Calu3 (cell line): ENCODE results near the gene CAPN15. TPM values are rescaled to one million over a fixed set of nuclear protein-coding genes. Genes with fewer than 3 reads are reported as not detected.

Experiments used
- BruUV-seq: library from RNA; stranded (reverse); fragments of 400-500 nt; replicated peaks from 2 replicates; lab custom pipeline; 2021; lab: Mats Ljungman, UMichigan
- CTCF ChIA-PET: fragments of 300-600 bp; sonication (Branson Sonifier 250); formaldehyde crosslinking; loops from one replicate; lab custom pipeline; 2022; ENCODE audit warnings: antibody characterized with exemption; lab: Charles Lee
- DNase-seq: peaks from one replicate; pipeline ENCODE4 v3.0.0; 2022
- H3K27ac Mint-ChIP-seq: one replicate; pipeline ENCODE4 v1.8.0; 2022; ENCODE audit warnings: mixed read lengths; ENCODE audit not compliant: unreplicated experiment
- H3K27me3 Mint-ChIP-seq: one replicate; pipeline ENCODE4 v1.8.0; 2022; ENCODE audit warnings: mixed read lengths; ENCODE audit not compliant: unreplicated experiment
- H3K36me3 Mint-ChIP-seq: one replicate; pipeline ENCODE4 v1.8.0; 2022; ENCODE audit warnings: mild to moderate bottlenecking, moderate library complexity, mixed read lengths; ENCODE audit not compliant: insufficient read depth, unreplicated experiment
- H3K4me1 Mint-ChIP-seq: one replicate; pipeline ENCODE4 v1.8.0; 2022; ENCODE audit warnings: mild to moderate bottlenecking, low read depth, mixed read lengths; ENCODE audit not compliant: unreplicated experiment
- H3K4me3 Mint-ChIP-seq: one replicate; pipeline ENCODE4 v1.8.0; 2022; ENCODE audit warnings: mild to moderate bottlenecking, low read depth, moderate library complexity, mixed read lengths; ENCODE audit not compliant: unreplicated experiment
- H3K9me3 Mint-ChIP-seq: one replicate; pipeline ENCODE4 v1.8.0; 2022; ENCODE audit warnings: low read depth, mixed read lengths; ENCODE audit not compliant: unreplicated experiment
- CTCF ChIP-seq: fragments of 200-600 bp; IDR thresholded peaks from one replicate; pipeline ENCODE4 v1.8.0; 2022; ENCODE audit warnings: antibody characterized with exemption; ENCODE audit not compliant: unreplicated experiment
- intact Hi-C: fragments of 100-400 bp; cut with micrococcal nuclease; formaldehyde crosslinking; loops from one replicate; pipeline ENCODE4 v1.10.0; 2022; ENCODE audit not compliant: unreplicated experiment
- total RNA-seq: library from RNA; stranded (reverse); gene quantifications from 2 replicates; pipeline ENCODE4 v1.2.3, GENCODE V29; 2022

CAPN15 gene
- total RNA-seq, 1 experiment from 2014 or later: 108 TPM

DNA sequence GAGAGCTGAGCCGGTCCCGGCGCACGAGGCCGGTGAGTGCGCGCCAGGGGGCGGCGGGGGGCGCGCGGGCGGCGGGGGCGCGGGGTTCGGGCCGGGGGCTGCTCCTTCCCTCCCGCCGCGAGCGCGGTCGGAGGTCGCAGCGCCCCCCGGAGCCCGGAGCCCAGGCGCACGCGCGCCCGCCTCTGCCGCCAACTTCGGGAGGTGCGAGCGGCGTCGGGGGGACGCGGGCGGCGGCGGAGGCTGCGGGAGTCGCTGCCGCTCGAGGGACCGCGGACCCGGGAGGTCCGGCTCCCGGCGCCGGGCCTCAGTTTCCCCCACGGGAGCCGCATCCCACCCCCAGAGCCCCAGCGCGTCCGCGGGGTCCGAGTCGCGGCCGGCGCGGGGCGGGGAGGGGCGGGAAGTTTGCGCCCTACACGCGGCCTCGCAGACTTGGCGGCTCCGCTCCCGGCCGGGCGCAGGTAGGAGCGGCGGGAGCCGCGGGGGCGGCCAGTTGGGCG lies 32.7 kb downstream of the CAPN15 start, which contains the start of gene PRR35:
Gene PRR35 (plus strand): TSS at position 191 of the 497 bp plus-strand sequence. CDS start 2,901 bp downstream, outside the sequence.
- BruUV-seq: no TSS peak

GRCh38 chr16:560701-561412 lies 33.3 kb downstream of the CAPN15 start:
- H3K4me3 Mint-ChIP-seq: no peak overlapping the region
- no peaks in the 10 kb centered on the region for H3K9me3 Mint-ChIP-seq
- DNase-seq: no peak
- H3K36me3 Mint-ChIP-seq: peaks cover 4% of the 10 kb centered on the region
- peaks cover 76% of the 10 kb centered on the region for H3K27me3 Mint-ChIP-seq
- H3K27ac Mint-ChIP-seq: no peak overlapping the region
- CTCF ChIA-PET: no interaction called here
- no peaks in the 10 kb centered on the region for H3K4me1 Mint-ChIP-seq
- no TSS peak for BruUV-seq
- no peak for TF ChIP-seq CTCF
- intact Hi-C loops: no loop called here

More for the DNA sequence above, 32.7 kb downstream of the CAPN15 start, which contains the start of gene PRR35:
- Mint-ChIP-seq H3K36me3 (peaks cover 4% of the 10 kb centered on the region), H3K4me1 (no peaks in the 10 kb centered on the region), H3K9me3 (no peaks in the 10 kb centered on the region), H3K27me3 (peaks cover 69% of the 10 kb centered on the region), H3K4me3 (no peak within 1 kb of the TSS), H3K27ac (no peak within 1 kb of the TSS)
- CTCF ChIA-PET: no interaction called here
- no peak for DNase-seq
- intact Hi-C loops: no loop called here
- no peak for TF ChIP-seq CTCF

DNA sequence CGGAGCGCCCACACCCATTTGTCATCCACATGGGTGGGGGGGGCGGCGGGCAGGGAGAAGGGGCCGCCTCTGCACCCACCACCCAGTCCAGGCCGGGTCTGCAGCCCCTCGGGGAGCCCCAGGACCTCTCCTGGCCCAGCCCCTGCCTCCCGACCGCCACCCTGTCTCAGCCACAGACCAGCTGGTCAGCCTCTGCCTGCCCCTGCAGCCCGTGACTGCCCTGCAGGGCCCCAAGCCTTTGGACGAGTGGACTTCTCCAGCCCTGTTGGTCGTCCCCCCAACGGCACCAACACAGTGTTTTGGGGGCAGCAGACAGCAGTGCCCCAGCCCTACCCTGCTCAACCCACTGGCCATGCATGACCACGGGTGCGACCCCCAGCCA lies 33.9 kb downstream of the CAPN15 start:
- H3K27me3 Mint-ChIP-seq: peaks cover 81% of the 10 kb centered on the region
- TF ChIP-seq CTCF: no peak
- DNase-seq: no peak
- no peaks in the 10 kb centered on the region for H3K9me3 Mint-ChIP-seq
- CTCF ChIA-PET: no interaction called here
- BruUV-seq: no TSS peak
- H3K4me1 Mint-ChIP-seq: no peaks in the 10 kb centered on the region
- intact Hi-C loops: no loop called here
- peaks cover 3% of the 10 kb centered on the region for H3K36me3 Mint-ChIP-seq
- H3K27ac Mint-ChIP-seq: no peak overlapping the region
- no peak overlapping the region for H3K4me3 Mint-ChIP-seq

- intact Hi-C loops: no loop called here
- H3K4me1 Mint-ChIP-seq: no peaks in the 10 kb centered on the region
- H3K9me3 Mint-ChIP-seq: no peaks in the 10 kb centered on the region
- no peak for TF ChIP-seq CTCF
- no peak overlapping the region for H3K27ac Mint-ChIP-seq
- H3K27me3 Mint-ChIP-seq: peaks cover 76% of the 10 kb centered on the region
- no peak for DNase-seq
- BruUV-seq: no TSS peak
- no peak overlapping the region for H3K4me3 Mint-ChIP-seq
- no peaks in the 10 kb centered on the region for H3K36me3 Mint-ChIP-seq
- CTCF ChIA-PET: interaction anchor here (0.6 kb wide), 1 partner anchor 23 kb away, joined by 3 read pairs; no protein-coding TSS in a partner anchor
These were observed 34.7 kb downstream of the CAPN15 start for GRCh38 chr16:561957-562938.
